GM18907 (cell line): ENCODE measurements around the gene SHLD3.
"Not testable (repeated sequence)": the region's sequence is repeated elsewhere in the genome, so short reads cannot be mapped to it uniquely, and the experiment has no call there.

Source experiments
- ATAC-seq: cut with Tn5 transposase; IDR thresholded peaks from one replicate; pipeline ENCODE4 v1.9.1; 2021; ENCODE audit warnings: mild to moderate bottlenecking, moderate library complexity; ENCODE audit not compliant: unreplicated experiment

SHLD3 gene, protein sequence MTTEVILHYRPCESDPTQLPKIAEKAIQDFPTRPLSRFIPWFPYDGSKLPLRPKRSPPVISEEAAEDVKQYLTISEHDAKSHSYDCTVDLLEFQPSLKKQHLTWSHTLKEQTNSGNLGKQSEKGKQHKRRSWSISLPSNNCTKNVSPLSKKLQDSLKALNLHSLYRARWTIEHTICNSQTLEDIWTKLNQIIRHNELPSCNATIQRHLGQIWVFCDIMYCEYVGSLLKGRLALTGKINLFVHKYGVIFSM

DNA sequence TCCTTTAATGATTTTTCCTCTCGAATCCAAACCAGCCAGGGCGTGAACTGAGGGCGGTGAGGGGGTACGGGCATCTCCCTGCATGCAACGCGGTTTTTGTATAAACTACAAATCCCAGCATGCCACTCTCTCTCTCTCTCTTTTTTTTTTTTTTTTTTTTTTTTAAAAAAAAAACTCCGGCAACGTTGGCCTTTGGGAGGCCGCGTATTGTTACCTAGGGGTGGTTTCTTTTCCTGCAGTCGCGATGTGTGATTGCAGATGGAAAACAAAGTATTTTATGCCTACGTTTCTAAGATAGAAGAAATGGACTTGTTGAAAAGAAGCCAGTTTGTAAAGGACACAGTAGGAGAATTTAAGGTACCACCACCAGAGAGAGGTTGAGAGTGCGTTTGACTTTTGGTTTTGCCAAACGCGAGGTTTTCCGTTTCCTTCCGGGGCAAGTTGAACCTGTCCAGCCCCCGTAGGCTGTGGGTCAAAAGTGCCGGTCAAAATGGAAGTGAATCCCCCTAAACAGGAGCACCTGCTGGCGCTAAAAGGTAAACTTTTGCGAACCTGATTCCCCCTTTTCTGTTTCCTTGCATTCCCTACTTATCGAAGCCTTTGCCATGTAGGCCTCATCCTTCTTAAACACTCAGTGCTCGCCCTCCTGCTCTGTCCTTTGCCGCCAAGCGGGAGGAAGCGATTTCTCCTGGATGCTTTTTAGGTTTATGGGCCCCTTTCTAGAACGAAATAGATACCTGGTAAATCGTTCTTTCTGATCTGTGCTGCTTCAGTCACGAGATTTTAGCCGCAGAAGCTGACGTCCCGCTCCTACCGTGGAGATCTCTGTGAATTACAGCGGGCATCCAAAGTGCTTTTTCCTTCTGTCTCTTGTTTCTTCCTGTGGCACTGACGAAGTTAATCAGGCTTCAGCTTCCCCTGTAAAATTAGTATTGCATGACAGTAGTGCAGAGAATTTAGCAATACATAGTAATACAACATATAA, at the start of gene SHLD3, which contains the start of gene TRAPPC13:
SHLD3 (plus strand) TSS at position 457 of the 985 bp plus-strand sequence. CDS start 4,561 bp downstream, outside the sequence.
TRAPPC13 (plus strand) TSS at position 457 of the 985 bp plus-strand sequence; CDS start at position 491, 34 bp downstream.
- ATAC-seq: peak; percentile 84

DNA sequence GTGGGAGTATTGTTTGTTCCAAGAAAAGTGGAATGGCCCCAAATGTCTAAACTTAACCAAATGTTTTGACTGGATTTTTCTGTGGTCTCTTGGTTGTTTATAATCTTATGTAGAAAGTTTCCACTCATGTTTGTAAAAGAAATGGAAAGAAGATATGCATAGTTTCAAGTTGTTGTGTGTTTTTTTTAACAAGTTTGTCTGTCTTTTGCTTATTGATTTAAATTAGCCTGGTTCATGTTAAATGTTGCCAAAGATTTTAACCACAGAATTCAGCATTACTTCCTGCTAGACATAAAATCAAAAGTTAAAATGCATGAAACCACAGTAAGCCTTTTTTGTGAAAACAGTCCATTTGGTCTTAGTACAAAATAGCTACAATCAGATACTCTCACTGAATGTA, 47.7 kb upstream of the SHLD3 start:
- no peak for ATAC-seq

- no peak for ATAC-seq
Measured at GRCh38 chr5:65588694-65589093, 36.1 kb upstream of the SHLD3 start.

DNA sequence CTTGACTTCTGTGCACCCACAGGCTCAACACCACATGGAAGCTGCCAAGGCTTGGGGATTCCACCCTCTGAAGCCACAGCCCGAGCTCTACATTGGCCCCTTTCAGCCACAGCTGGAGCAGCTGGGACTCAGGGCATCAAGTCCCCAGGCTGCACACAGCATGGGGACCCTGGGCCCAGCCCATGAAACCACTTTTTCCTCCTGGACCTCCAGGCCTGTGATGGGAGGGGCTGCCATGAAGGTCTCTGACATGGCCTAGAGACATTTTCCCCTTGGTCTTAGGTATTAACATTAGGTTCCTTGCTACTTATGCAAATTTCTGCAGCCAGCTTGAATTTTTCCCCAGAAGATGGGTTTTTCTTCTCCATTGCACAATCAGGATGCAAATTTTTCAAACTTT, 23.1 kb upstream of the SHLD3 start:
- not testable (repeated sequence) for ATAC-seq

GRCh38 chr5:65611524-65611923, 13.3 kb upstream of the SHLD3 start:
- ATAC-seq: no peak

GRCh38 chr5:65612298-65612907, 12.4 kb upstream of the SHLD3 start:
- ATAC-seq: no peak

DNA sequence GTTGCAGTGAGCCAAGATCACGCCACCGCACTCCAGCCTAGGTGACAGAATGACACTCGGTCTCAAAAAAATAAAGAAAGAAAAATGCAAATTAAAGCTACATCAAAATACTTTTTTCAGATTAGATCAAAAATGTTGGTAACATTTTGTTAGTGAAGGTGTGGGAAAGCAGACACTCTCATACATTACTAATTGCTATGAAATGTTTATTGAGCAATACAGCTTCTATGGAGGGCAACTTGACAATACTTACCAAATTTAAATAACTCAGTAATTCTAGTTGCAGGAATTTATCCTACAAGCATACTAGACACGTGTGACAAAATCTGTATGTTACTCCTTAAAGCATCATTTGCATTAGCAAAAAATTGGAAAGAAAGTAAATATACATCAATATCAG, 4.8 kb upstream of the SHLD3 start:
- ATAC-seq: no peak

DNA sequence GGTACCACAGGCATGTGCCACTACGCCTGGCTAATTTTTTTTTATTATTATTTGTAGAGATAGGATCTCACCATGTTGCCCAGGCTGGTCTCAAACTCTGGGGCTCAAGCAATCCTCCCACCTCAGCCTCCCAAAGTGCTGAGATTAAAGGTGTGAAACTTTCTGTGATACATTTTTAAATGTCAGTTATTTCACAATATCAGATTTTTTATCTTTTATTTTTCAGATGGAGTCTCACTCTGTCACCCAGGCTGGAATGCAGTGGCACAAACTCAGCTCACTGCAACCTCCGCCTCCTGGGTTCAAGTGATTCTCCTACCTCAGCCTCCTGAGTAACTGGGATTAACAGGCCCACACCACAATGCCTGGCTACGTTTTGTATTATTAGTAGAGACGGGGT, 2.9 kb upstream of the SHLD3 start:
- not testable (repeated sequence) for ATAC-seq

DNA sequence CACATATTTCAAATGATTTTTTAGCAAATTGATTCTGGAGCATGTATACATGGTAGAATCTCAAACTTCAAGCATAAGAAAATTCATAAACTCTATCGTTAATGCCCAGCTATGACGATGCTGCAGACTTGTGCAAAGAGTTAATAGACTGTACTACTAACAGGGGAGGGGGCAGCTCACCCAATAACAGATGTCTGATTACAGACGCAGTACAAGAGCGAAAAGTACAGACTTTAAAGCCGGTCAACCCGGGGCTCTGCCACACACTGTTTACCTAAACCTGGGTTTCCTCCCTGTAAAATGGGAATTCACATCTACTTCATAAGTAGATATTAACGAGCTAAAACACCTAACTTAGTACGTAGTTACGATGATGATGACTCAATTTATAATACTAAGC, 1.3 kb upstream of the SHLD3 start:
- no peak for ATAC-seq

DNA sequence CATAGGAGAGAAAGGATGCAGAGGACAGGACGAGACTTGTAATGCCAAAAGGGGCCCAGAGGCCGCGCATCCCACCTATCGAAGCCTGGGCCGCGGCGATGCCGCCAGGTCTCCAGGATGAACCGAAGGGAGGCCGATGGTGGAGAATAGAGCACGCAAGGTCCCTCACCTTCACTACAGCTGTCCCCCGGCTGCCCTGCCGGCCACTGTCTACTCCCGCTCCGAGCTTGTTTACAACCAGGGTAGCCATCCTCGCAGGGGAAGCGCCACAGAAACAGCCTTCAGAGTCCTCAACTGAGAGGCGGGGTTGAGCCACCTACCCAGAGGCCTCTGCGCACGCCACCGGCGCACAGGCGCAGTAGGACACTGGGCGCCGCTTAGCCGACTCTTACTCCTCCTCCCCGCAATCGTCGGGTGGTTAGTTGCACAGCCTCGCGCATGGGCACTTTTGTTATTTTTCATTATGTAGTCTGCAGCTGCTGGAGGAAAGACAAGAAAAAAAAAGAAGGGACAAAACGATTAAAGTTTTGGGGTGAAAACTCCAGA, 729 bp upstream of the SHLD3 start, which contains the start of gene TRIM23:
TRIM23 (minus strand) TSS at position 309 of the 546 bp plus-strand sequence; CDS start at position 250, 59 bp downstream.
- ATAC-seq: peak; percentile 94

DNA sequence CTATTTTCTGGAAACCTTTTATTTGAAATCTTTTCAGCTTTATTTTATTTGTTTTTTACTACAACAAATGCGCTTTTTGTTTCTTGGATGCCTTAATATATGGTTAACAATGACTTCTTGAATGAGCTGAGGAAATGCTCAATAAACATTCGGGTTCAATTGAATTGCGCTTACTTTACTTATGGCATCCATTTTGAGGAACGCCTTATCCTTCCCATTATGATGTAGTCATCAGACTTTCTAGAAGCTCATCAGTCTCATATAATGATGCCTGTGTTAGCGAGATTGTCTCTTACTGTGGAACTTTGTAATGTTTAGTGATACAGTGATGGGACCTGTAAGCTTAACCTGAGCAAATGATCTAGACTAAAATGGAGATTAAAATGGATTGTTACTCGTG, 916 bp downstream of the SHLD3 start:
- ATAC-seq: no peak

DNA sequence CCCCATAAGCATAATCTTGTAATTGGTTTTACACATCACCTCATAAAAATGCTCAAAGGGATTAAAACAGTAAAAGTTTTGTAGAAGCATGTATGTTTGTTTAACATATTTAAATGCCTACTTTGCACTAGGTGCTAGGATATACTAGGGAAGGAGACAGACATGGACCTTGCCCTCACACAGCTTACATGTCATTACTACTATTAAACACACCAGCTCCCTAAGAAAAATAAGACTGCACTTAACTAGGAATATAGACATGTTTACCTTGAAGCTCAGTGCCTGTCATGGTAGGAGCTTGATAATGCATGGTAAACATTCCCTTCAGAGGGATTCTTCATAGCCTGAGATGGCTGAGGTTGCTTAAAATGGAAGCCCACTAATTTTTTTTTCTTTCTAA, 6.2 kb downstream of the SHLD3 start:
- no peak for ATAC-seq

DNA sequence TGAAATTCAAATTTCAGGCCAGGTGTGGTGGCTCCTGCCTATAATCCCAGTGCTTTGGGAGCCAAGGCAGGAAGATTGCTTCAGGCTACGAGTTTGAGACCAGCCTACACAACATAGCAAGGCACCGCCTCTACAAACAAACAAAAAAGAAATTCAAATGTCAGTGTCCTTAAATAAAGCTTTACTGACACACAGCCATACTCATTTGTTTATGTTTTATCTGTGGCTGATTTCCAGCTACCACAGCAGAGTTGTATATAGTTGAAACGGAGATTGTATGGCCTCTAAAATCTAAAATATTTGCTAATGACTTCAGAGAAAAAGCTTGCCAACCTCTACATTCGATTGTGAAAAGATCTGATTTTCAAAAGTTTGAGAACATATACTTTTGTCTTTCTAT, 15.4 kb downstream of the SHLD3 start:
- ATAC-seq: no peak

- ATAC-seq: no peak
Measured at GRCh38 chr5:65646938-65647337, 22.1 kb downstream of the SHLD3 start.

DNA sequence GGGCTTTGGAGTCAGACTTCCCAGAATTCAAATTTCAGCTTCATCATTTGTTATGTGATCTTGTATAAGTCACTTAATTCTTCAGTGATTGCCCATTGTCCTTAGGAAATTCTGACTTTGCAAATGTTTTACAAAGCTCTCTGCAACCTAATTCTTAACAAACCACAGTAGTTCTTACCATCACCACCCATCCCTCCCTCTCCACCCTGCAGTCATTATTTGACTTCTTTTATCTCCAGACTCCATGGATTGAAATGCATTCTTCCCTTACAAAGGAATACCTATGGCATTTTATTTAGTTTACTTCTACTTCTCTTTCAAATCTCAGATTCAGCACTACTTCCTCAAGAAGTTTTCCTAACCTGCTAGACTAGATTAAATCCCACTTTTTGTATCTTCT, 23.1 kb downstream of the SHLD3 start:
- no peak for ATAC-seq

GRCh38 chr5:65651144-65651543, 26.3 kb downstream of the SHLD3 start:
- ATAC-seq: no peak

GRCh38 chr5:65654713-65655112, 29.9 kb downstream of the SHLD3 start:
- ATAC-seq: no peak

GRCh38 chr5:65663804-65664521, 39.1 kb downstream of the SHLD3 start:
- no peak for ATAC-seq

- ATAC-seq: no peak
Measured at GRCh38 chr5:65668696-65669095, 43.9 kb downstream of the SHLD3 start.

GRCh38 chr5:65672796-65673195, 48.0 kb downstream of the SHLD3 start:
- ATAC-seq: no peak
